Skeletal muscle cell (primary cell): ENCODE data around the gene TKT.

ENCODE experiments used
- DNase-seq: peaks from one replicate; pipeline ENCODE4 v3.0.0-alpha.2; 2010; ENCODE audit warnings: low read depth
- H3K4me3 ChIP-seq: 2 replicates; pipeline ENCODE4 v1.5.1; 2011; ENCODE audit warnings: low read depth, mild to moderate bottlenecking, control low read depth, low read length, moderate library complexity

TKT gene

DNA sequence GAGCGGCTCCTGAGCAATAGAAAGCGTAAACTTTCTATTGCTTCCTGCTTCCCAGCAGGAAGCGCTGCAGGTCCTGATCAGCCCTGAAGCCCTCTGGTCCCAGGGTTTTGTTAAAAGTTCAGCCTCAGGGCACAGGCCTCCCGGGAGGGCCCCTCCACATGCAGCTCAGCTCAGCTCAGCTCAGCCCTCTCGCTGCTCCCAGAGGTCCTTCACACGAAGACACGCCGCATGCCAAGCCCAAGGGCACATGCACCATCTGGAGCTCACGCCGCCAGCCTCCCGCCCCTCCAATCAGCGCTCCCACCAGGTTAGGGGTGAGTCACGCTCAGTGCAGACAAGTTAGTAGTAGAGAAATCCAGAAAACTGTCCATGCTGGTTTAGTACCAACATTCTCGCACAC lies 12.7 kb downstream of the TKT start:
- DNase-seq, result peak; percentile 41
- H3K4me3 ChIP-seq, result no peak overlapping the region

DNA sequence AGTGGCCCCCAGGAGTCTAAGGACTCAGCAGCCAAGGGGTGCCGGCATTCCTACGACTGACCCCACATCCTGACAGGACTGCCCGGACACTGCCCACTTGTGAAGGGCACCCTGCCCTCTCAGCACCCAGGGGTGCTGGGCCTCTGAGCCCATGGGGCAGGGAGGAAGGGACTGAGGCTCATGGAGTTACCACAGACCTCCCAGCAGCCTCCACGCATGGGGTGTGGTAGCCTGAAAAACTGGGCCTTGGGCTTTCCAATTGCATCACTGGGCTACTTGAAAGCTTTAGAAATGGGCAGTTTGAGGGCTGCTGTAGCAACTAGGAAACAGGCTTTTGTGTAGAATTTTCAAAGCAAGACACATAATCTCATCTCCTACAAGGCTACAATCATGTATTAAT lies 13.2 kb downstream of the TKT start:
- H3K4me3 ChIP-seq, result no peak overlapping the region
- DNase-seq, result no peak

GRCh38 chr3:53242155-53242554 lies 13.7 kb downstream of the TKT start:
- H3K4me3 ChIP-seq, result no peak overlapping the region
- DNase-seq, result no peak

DNA sequence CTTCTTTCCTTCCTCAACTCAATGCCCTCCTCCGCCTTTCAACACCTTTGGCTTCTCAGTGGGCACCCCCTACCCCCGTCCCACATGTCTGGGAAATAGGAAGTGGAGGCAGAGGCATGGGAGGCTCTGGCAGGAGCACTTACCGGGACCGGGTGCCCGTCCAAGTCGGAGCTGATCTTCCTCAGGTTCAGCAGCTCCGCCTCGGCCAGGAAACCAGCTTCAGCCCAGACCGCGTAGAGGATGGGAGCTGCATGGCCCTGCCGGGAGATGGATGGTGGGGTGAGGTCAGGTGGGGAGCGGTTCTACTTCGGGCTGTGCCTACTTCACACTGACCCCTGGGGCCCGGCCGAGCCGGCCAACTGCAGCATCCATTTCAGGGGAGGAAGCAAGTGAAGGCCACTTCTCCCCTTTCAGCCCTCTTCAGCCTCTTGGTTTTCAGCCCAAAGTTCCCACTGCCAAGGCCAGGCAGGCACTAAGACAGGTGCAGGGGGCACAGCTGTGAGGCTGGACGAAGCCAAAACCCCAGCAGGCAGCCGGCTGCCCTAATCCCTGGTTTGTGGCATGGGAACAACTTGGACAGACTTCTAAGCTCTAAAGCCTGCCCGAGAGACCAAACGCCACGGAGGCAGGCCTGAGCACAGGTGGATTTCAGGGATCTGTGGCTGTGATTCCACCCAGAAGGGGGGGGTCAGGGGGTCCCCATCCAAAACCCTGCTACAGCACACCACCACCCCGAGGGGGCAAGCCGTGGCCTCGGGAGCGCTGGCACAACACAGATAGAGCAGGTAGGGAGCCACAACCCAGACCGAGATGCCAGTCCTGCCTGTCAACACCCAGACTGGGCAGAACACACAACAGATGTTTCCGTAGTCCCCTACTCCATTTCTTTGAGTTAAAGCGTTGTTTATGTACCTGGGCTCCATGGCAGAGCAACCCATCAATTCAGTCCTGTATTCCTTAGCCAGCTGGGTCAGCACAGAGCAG lies 14.5 kb downstream of the TKT start:
- no peak for DNase-seq
- H3K4me3 ChIP-seq, result no peak overlapping the region

DNA sequence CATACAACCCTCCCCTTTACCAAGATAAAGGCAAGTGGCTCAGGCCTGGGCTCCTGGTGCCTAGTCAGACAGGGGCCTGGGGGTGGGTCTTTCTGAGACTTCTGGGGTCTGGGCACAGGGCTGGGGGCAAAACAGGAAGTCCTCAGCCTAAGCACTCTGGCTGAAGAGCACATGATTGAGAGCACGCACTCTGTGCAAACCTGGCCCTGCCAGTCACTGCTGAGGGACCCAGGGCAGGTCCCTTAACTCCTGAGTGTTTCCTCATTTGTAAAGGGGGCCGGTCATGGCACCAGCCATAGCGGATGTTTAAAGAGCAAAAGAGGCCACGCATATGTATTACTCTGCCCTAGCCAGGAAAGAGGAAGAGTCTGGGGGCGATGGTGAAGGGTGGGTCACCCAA lies 16.0 kb downstream of the TKT start:
- H3K4me3 ChIP-seq, result no peak overlapping the region
- no peak for DNase-seq

DNA sequence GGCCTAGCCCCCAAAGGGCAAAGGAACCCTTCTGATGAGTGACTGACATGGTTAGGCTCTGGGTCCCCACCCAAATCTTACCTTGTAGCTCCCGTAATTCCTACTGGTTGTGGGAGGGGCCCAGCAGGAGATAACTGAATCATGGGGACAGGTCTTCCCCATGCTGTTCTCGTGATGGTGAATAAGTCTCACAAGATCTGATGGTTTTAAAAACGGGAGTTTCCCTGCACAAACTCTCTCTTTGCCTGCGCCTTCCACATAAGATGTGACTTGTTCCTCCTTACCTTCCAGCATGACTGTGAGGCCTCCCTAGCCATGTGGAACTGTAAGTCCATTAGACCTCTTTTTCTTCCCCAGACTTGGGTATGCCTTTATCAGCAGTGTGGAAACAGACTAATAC lies 16.9 kb downstream of the TKT start:
- H3K4me3 ChIP-seq, result no peak overlapping the region
- no peak for DNase-seq

- DNase-seq, result peak; percentile 73
- no peak overlapping the region for H3K4me3 ChIP-seq
These were observed 17.6 kb downstream of the TKT start for GRCh38 chr3:53238051-53238850.

DNA sequence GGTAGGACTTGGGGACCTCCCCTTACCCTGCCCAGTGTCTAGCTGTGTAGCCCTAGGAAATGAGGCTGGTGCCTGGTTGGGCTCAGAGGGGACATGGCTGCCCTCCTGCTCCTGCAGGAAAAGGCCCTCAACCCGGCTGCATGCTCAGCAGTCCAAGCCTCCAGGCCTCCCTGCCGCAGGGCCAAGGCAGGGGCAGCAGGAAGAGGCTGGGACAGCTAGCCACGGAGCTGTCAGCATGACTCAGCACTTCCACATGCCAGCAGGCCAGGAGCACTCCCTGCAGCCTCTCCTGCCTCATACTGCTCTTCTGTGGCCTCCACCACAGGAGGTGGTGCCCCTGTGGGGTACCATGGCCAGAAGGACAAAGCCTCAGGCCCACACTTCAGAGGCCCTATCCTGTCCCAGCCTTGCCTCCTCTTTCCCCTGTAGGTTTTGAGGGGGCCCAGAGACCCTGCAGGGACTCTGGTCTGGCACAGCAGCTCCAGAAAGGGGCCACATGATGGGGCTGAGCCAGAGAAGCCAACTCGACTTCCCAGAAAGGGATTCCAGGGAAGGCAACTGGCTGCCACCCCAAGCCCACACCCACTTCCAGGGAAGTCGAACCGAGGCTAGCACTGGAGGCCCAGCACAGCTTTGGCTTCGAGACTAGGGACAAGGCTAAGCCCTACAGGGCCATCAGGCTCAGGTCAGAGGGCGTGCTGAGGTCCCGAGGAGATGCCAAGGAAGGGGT lies 19.5 kb downstream of the TKT start:
- DNase-seq, result peak; percentile 64
- H3K4me3 ChIP-seq, result no peak overlapping the region

DNA sequence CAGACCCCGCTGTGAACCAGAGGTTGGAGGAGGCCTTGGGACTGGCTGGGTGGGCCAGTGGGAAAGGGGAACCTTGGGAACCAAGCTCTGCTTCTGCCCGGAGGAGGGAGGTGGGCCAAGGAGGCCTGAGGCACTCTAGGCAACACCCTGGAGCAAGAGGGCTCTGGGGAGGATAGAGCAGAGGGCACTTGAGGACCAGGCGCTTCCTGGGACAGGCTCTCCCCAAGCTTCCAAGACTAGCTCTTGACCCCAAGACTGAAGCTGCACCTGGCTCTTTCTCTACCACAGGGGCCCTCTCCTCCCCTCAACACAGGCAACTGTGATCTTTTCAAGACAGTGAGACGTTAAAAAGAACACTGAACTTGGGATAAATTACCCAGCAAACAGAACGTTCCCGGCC lies 20.3 kb downstream of the TKT start:
- DNase-seq, result no peak
- no peak overlapping the region for H3K4me3 ChIP-seq

GRCh38 chr3:53234841-53235232 lies 21.0 kb downstream of the TKT start:
- no peak overlapping the region for H3K4me3 ChIP-seq
- DNase-seq, result no peak

- DNase-seq, result no peak
- no peak overlapping the region for H3K4me3 ChIP-seq
These were observed 21.5 kb downstream of the TKT start for GRCh38 chr3:53234130-53234840.

GRCh38 chr3:53232641-53233377 lies 23.0 kb downstream of the TKT start:
- H3K4me3 ChIP-seq, result no peak overlapping the region
- no peak for DNase-seq

DNA sequence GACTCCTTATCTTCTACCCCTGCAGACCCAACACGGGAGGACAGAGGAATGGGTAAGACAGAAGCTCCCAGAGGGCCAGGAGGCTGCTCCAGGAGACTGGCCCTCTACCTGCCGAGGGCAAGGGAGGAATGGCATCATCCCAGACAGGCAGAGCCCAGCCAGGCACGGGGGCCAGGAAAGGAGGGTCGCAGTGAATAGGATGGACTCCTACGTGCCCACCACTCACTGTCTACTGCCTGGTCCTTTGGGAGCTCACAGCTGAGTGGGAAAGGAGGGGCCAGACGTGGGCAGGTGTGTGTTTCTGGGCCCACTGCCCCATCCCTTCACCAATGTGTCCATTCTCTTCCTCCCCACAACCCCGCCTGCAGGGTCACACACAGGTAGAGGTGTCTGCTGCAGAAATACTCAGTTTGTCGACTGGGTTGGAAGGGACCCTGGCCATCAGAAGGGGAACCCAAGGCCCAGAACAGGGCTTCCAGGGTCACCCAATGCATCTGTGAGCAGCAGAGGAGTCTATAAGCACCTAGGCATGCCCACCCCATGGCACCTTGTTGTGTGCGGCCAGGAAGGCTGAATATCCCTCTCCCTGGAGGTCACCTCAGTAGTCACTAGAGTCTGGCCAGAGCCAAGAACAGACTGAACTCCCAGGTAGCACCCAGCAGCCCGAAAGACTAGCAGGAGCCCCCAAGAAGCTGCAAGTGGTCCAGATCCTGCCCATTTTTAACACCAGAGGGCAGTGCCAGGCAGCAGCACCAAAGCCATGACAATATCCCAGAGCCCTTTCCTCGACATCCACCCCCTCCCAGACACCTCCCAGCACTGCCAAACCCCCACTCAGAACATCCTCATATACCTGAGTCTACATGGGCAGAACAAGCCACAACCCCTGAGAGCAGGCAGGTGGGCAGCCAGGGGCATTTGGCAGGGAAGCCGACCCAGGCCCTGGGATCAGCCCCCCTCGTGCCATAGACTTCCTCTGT lies 24.0 kb downstream of the TKT start:
- DNase-seq, result no peak
- no peak overlapping the region for H3K4me3 ChIP-seq

DNA sequence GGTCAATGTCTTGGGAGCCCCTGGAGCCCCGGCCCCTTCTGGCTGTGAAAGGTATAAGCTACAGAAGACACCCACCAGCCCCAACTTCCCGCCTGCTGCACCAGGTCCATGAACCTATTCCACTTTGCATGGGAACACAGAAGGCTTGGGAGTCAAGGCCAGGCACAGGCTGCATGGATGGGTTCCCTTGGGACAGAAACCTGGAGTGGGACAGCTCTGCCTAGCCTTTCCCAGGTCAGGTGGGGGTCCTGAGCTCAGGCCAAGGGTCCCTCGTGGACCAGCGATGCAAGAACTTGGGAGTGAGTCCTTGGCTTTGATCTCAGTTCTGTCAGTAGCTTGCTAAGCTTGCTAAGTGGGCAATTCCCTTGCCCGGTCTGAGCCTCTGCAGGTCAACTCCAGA lies 25.0 kb downstream of the TKT start:
- H3K4me3 ChIP-seq, result no peak overlapping the region
- no peak for DNase-seq

DNA sequence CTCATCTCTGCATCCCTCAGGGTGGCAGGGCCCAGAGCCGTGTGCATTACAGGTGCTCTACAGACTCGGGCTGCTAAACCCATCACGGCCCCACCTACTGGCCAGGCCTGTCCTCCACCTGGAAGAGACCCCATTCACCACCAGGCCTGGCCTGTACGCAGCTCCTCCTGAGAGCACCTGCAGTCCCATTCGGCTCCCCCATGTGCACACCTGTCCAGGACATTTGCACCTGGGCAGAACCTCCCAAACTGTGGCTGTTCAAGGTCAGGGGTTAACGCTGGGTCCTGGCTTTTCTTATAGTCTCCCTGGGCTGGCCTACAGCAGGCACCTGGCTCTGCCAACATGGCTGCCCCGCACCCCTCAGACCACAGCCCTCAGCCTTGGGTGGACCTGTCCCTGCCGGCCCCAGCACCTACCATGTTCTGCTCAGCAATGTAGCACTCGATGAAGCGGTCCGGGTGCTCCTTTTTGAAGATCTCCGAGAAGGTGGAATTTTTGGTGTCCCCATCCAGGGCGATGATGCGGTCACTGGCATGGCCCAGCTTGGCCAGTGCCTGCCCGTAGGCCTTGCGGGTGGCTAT lies 25.7 kb downstream of the TKT start:
- no peak for DNase-seq
- no peak overlapping the region for H3K4me3 ChIP-seq

DNA sequence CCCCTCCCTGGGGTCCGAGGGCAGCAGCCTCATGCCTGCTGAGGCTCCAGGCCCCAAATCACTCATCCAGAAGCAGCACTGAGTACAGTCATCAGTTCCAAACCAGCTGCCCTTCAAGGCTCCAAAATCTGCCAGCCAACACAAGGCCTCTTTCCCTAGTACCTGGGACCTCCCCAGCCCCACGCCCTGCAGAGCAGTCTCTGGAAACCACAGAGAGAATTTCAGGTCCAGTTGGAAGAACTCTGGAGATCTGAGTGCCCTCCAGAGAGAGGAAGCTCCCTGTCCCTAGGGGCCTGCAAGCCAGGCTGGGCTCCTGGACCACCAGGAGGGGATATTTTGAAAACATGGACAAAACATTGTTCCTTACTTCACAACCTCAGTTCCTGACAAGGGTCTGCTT lies 26.2 kb downstream of the TKT start:
- H3K4me3 ChIP-seq, result no peak overlapping the region
- DNase-seq, result no peak

- no peak overlapping the region for H3K4me3 ChIP-seq
These were observed 26.7 kb downstream of the TKT start for GRCh38 chr3:53229171-53229570.

More at GRCh38 chr3:53229171-53229570, 26.7 kb downstream of the TKT start:
- DNase-seq, result no peak
